HEK293 (cell line): ENCODE measurements around the gene POLD3.

Source experiments
- PRDM4 ChIP-seq: fragments of 450-650 bp; formaldehyde crosslinking; IDR thresholded peaks from 2 replicates; pipeline ENCODE4 v1.5.1; 2017; ENCODE audit warnings: missing biosample characterization, missing genetic modification characterization
- ZNF404 ChIP-seq: fragments of 450-650 bp; formaldehyde crosslinking; IDR thresholded peaks from 2 replicates; pipeline ENCODE4 v1.5.1; 2017; ENCODE audit warnings: missing biosample characterization, missing genetic modification characterization
- ZNF549 ChIP-seq: fragments of 450-650 bp; IDR thresholded peaks from 2 replicates; pipeline ENCODE4 v1.5.1; 2018; ENCODE audit warnings: missing biosample characterization, missing genetic modification characterization, mild to moderate bottlenecking, inconsistent platforms, moderate library complexity
- TF ChIP-seq, protein P1 (sequence below): fragments of 450-650 bp; formaldehyde crosslinking; IDR thresholded peaks from 2 replicates; pipeline ENCODE4 v1.5.1; 2016; ENCODE audit warnings: missing biosample characterization, missing genetic modification characterization

DNA sequence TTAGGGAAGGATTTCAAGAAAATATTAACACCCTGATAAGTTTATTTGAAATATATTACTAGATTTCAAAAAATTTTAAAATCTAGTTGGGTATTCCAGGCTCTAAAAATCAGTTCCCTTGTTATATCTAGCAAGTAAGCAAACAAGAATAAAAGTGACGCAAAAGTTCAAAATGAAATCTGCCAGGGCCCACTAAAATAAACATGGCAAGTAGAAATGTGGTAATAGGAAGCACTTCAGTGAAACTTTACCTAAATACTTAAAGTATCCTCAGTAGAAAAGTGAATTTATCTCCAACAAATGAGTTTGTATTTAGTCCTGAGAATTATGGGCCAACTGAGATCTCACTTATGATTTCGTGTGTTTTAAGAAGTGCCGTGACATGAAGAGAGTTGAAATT is 23.6 kb downstream of the POLD3 start:
- TF ChIP-seq PRDM4 (tag by site-specific recombination) (no peak), ZNF404 (no peak), ZNF549 (tag by site-specific recombination) (no peak)
- TF ChIP-seq, protein P1, sequence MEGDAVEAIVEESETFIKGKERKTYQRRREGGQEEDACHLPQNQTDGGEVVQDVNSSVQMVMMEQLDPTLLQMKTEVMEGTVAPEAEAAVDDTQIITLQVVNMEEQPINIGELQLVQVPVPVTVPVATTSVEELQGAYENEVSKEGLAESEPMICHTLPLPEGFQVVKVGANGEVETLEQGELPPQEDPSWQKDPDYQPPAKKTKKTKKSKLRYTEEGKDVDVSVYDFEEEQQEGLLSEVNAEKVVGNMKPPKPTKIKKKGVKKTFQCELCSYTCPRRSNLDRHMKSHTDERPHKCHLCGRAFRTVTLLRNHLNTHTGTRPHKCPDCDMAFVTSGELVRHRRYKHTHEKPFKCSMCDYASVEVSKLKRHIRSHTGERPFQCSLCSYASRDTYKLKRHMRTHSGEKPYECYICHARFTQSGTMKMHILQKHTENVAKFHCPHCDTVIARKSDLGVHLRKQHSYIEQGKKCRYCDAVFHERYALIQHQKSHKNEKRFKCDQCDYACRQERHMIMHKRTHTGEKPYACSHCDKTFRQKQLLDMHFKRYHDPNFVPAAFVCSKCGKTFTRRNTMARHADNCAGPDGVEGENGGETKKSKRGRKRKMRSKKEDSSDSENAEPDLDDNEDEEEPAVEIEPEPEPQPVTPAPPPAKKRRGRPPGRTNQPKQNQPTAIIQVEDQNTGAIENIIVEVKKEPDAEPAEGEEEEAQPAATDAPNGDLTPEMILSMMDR (tag by site-specific recombination) = no peak
